T-helper 1 cell treated with Interleukin-12 subunit alpha and Interleukin-12 subunit beta and Interleukin-4 antibody, amounts not matched to agents 30 μg/mL and 1 μg/mL, for 36 hours (primary cell): ENCODE results near the gene TNRC6C.

Experiments used
- H3K27ac Mint-ChIP-seq: one replicate; pipeline ENCODE4 v1.8.0; 2021; ENCODE audit warnings: mild to moderate bottlenecking, mixed read lengths
- H3K27me3 Mint-ChIP-seq: one replicate; pipeline ENCODE4 v1.8.0; 2021; ENCODE audit warnings: low read depth, mixed read lengths
- H3K36me3 Mint-ChIP-seq: one replicate; pipeline ENCODE4 v1.8.0; 2021; ENCODE audit warnings: low read depth, mixed read lengths
- H3K4me1 Mint-ChIP-seq: one replicate; pipeline ENCODE4 v1.8.0; 2021; ENCODE audit warnings: low read depth, mixed read lengths
- H3K4me3 Mint-ChIP-seq: one replicate; pipeline ENCODE4 v1.8.0; 2021; ENCODE audit warnings: mild to moderate bottlenecking, moderate library complexity, mixed read lengths
- H3K9me3 Mint-ChIP-seq: one replicate; pipeline ENCODE4 v1.8.0; 2021; ENCODE audit warnings: mixed read lengths

Gene TNRC6C

GRCh38 chr17:78124081-78124835, 165.8 kb downstream of the TNRC6C start:
- peak overlapping the region; percentile 60 for H3K27ac Mint-ChIP-seq
- peaks cover 50% of the 10 kb centered on the region for H3K36me3 Mint-ChIP-seq
- H3K27me3 Mint-ChIP-seq: no peaks in the 10 kb centered on the region
- H3K9me3 Mint-ChIP-seq: no peaks in the 10 kb centered on the region
- peaks cover 40% of the 10 kb centered on the region for H3K4me1 Mint-ChIP-seq
- H3K4me3 Mint-ChIP-seq: peak overlapping the region; percentile 67

DNA sequence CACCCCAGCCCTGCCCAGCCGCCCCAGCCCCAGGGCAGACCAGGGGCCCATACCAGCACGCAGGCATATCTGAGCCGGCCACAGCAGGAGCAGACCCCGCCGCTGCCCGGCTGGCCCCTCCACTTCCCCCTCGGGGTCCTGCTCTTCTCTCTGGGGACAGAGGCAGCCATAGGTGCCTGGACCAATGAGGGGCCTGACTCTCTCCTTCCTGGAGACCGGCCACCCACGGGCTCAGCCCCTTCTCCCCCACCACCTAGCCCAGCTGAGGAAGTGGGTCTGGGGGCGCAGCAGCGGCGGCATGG, 166.3 kb downstream of the TNRC6C start:
- H3K36me3 Mint-ChIP-seq: peaks cover 48% of the 10 kb centered on the region
- H3K4me1 Mint-ChIP-seq: peaks cover 44% of the 10 kb centered on the region
- H3K4me3 Mint-ChIP-seq: peak overlapping the region; percentile 48
- H3K9me3 Mint-ChIP-seq: no peaks in the 10 kb centered on the region
- H3K27ac Mint-ChIP-seq: peak overlapping the region; percentile 26
- H3K27me3 Mint-ChIP-seq: no peaks in the 10 kb centered on the region

DNA sequence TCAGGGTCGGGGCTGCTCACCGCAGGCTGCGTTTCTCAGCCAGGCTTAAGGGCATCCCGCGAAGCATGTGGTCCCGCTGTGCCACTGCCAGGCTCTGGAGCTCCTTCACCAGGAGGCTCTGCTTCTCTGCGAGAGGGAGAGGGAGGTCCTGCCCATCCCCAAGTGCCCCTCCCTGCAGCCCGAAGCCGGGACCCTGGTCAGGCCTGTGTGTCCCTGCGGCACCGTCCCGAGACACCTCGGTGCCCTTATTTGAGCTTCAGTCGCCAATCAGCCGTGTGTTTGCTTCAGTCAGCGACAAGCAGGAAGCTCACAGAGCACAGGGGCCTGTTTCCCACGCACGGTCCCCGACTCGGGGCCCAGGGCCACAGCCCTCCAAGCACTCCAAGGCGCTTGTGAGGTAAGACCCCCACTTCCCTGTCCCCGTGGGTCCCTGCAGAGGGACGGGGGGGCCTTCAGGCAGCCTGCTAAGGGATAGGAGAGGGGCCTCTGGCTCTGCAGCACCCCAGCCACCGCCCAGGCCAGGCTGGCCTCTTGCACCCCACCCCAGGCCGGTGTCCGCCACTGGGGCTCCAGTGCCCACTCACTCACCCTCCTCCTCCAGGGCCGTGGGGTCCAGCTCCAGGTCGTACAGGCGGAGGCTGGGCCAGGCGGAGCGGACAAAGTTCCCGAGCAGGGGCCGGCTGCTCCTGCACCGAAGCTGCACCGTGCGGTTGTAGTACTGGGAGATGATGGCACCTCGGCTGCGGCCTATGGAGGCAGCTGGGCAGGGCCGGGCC, 166.8 kb downstream of the TNRC6C start:
- no peaks in the 10 kb centered on the region for H3K27me3 Mint-ChIP-seq
- H3K36me3 Mint-ChIP-seq: peaks cover 46% of the 10 kb centered on the region
- H3K4me1 Mint-ChIP-seq: peaks cover 49% of the 10 kb centered on the region
- H3K9me3 Mint-ChIP-seq: no peaks in the 10 kb centered on the region
- H3K4me3 Mint-ChIP-seq: peak overlapping the region; percentile 88
- H3K27ac Mint-ChIP-seq: peak overlapping the region; percentile 26

DNA sequence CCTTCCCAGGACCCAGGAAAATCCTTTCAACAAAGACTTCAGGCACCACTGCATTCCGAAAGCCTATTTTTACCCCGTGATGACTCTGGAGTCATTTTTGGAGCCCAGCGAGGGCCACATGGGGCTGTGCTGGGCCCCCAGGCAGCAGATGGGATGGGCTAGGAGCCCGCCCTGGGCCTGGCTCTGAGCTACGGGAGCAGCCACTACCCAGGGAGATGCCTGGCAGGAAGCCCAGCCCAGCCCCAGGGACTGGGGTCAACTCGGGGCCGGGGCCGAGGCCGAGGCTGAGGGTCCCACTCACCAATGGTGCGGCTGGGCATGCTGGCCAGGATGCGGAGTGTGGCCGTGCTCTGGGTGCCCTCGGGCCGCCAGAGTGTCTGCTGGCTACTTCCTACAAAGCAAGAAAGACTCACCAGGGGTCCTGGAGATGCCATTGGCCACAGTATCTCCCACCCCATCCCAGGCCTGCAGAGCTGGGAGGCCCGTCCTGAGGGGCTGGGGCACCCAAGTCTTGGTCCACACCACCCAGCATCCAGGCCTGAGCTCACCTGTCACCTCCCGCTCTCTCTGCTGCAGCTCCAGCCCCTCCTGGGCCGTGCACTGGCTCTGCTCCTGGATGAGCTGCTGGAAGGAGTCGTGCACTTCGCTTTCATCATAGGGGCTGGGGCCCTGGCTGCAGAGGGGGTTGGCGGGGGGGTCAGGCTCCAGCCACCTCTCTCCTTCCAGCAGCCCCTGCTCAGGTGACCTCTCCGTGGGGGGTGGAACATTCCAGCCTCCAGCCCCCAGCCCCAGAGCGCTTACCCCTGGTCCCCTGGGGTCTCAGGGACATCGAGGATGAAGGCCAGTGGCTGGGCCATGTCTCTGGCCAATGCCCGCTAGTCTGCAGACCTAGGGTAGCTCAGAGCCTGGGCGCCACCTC, 167.7 kb downstream of the TNRC6C start:
- Mint-ChIP-seq H3K36me3 (peaks cover 43% of the 10 kb centered on the region), H3K4me3 (peak overlapping the region; percentile 88), H3K27ac (peak overlapping the region; percentile 68)

DNA sequence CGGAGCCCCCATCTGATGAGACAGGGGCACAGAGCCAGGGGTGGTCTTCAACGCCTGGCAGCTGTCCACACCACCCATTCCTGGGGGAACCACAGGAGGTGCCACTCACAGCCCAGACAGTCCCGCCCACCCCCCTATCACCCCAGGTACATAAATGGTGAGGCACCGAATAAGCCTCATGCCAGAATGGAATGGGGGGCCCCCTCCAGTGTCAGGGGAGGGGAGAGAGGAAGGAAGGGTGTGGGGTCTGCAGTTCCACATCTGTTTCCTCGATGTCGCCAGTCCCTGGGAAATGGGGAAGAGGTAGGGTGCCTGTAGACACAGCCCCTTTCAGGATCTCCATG, 168.4 kb downstream of the TNRC6C start:
- no peaks in the 10 kb centered on the region for H3K27me3 Mint-ChIP-seq
- peak overlapping the region; percentile 82 for H3K27ac Mint-ChIP-seq
- peak overlapping the region; percentile 88 for H3K4me3 Mint-ChIP-seq
- no peaks in the 10 kb centered on the region for H3K9me3 Mint-ChIP-seq
- H3K36me3 Mint-ChIP-seq: peaks cover 38% of the 10 kb centered on the region
- H3K4me1 Mint-ChIP-seq: peaks cover 43% of the 10 kb centered on the region

More for the DNA sequence above, 167.7 kb downstream of the TNRC6C start:
- Mint-ChIP-seq H3K27me3 (no peaks in the 10 kb centered on the region), H3K9me3 (no peaks in the 10 kb centered on the region), H3K4me1 (peaks cover 47% of the 10 kb centered on the region)

GRCh38 chr17:78127239-78127887, 168.9 kb downstream of the TNRC6C start:
- peak overlapping the region; percentile 82 for H3K27ac Mint-ChIP-seq
- H3K4me1 Mint-ChIP-seq: peaks cover 40% of the 10 kb centered on the region
- no peaks in the 10 kb centered on the region for H3K27me3 Mint-ChIP-seq
- H3K9me3 Mint-ChIP-seq: no peaks in the 10 kb centered on the region
- H3K4me3 Mint-ChIP-seq: peak overlapping the region; percentile 88
- peaks cover 38% of the 10 kb centered on the region for H3K36me3 Mint-ChIP-seq

- peaks cover 36% of the 10 kb centered on the region for H3K36me3 Mint-ChIP-seq
- peak overlapping the region; percentile 88 for H3K4me3 Mint-ChIP-seq
- H3K4me1 Mint-ChIP-seq: peaks cover 38% of the 10 kb centered on the region
- H3K9me3 Mint-ChIP-seq: no peaks in the 10 kb centered on the region
- H3K27me3 Mint-ChIP-seq: no peaks in the 10 kb centered on the region
- H3K27ac Mint-ChIP-seq: peak overlapping the region; percentile 82
These were observed 169.5 kb downstream of the TNRC6C start for GRCh38 chr17:78127888-78128550.

GRCh38 chr17:78128551-78129350, 170.2 kb downstream of the TNRC6C start, which contains the start of gene TMC6:
TSS of gene TMC6 (minus strand) at chr17:78128755. CDS start at chr17:78126832, 1,923 bp downstream.
- H3K27ac Mint-ChIP-seq: peak within 1 kb of the TSS; percentile 98
- peaks cover 35% of the 10 kb centered on the region for H3K4me1 Mint-ChIP-seq
- H3K36me3 Mint-ChIP-seq: peaks cover 36% of the 10 kb centered on the region
- H3K9me3 Mint-ChIP-seq: no peaks in the 10 kb centered on the region
- no peaks in the 10 kb centered on the region for H3K27me3 Mint-ChIP-seq
- peak within 1 kb of the TSS; percentile 98 for H3K4me3 Mint-ChIP-seq

- no peaks in the 10 kb centered on the region for H3K9me3 Mint-ChIP-seq
- peak overlapping the region; percentile 98 for H3K27ac Mint-ChIP-seq
- peak overlapping the region; percentile 98 for H3K4me3 Mint-ChIP-seq
- peaks cover 40% of the 10 kb centered on the region for H3K4me1 Mint-ChIP-seq
- no peaks in the 10 kb centered on the region for H3K27me3 Mint-ChIP-seq
- H3K36me3 Mint-ChIP-seq: peaks cover 39% of the 10 kb centered on the region
These were observed 171.0 kb downstream of the TNRC6C start for GRCh38 chr17:78129351-78130089.

- H3K36me3 Mint-ChIP-seq: peaks cover 44% of the 10 kb centered on the region
- no peaks in the 10 kb centered on the region for H3K9me3 Mint-ChIP-seq
- H3K27ac Mint-ChIP-seq: peak overlapping the region; percentile 98
- H3K4me3 Mint-ChIP-seq: peak overlapping the region; percentile 98
- H3K4me1 Mint-ChIP-seq: peaks cover 43% of the 10 kb centered on the region
- H3K27me3 Mint-ChIP-seq: no peaks in the 10 kb centered on the region
These were observed 171.6 kb downstream of the TNRC6C start for GRCh38 chr17:78130090-78130436.

DNA sequence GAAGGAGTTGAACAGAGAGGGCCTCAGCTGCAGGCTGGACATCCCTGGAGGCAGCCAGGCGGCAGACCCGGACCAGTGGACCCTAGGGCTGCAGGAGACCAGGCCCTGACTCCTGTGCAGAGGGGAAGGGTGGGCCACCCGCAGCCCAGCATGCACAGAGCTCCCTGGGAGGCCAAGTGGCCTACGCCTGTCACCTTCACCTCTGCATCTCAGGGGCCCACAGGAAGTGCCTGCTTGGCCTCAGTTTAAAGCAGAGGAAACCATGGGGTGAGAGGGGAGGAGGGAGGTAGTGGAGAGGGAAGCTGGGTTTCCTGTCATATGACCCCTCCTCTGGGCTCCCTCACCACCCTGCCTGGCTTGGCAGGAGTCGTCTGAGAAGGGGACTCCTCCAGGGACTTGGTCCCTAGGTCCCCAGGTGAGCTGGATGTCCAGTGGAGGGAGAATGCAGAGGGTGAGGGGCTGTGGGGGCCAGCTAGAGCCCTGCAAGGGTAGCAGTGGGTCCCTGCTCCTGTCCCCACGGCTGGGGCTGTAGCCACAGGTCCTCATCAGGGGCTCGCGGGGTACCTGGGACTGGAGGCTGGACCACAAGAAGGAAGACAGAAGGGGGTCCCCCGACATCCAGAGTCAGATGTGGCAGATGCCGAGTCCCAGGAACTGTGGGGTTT, 172.1 kb downstream of the TNRC6C start, which contains the start of gene TMC8:
Gene TMC8 (plus strand): TSS at position 335 of the 665 bp plus-strand sequence. CDS start 818 bp downstream, outside the sequence.
- Mint-ChIP-seq H3K36me3 (peaks cover 46% of the 10 kb centered on the region), H3K9me3 (no peaks in the 10 kb centered on the region)

More for the DNA sequence above, 172.1 kb downstream of the TNRC6C start, which contains the start of gene TMC8:
- Mint-ChIP-seq H3K4me3 (peak within 1 kb of the TSS; percentile 98), H3K27ac (peak within 1 kb of the TSS; percentile 98), H3K27me3 (no peaks in the 10 kb centered on the region), H3K4me1 (peaks cover 46% of the 10 kb centered on the region)
